HL-60 (cell line): ENCODE results near the gene CSRNP2.

ENCODE experiments used
- CTCF ChIP-seq: IDR thresholded peaks from one replicate; pipeline ENCODE4 v1.5.1; 2011; ENCODE audit warnings: low read length, control low read depth, inconsistent platforms; ENCODE audit not compliant: insufficient read depth
- GABPA ChIP-seq: IDR thresholded peaks from 2 replicates; pipeline ENCODE4 v1.6.1; 2012; ENCODE audit warnings: low read depth
- POLR2AphosphoS5 ChIP-seq: IDR thresholded peaks from 2 replicates; pipeline ENCODE4 v1.6.1; 2012; ENCODE audit warnings: low read depth

GRCh38 chr12:51085757-51086156, 2.4 kb upstream of the CSRNP2 start:
- TF ChIP-seq CTCF (no peak), GABPA (no peak), POLR2AphosphoS5 (no peak)
